Right lobe of liver (tissue), 4 donors: ENCODE data around the gene GLIS1.

Experiments used
- CTCF ChIP-seq, 4 donors: fragments of 200-600 bp in 3 of 4; fragments of 450-650 bp in 1 of 4; IDR thresholded peaks; one replicate each; pipeline versions ENCODE4 v1.5.1 to v1.8.0; 2016 to 2022; ENCODE audit warnings: antibody characterized with exemption in 4 of 4, mild to moderate bottlenecking in 2 of 4
- POLR2A ChIP-seq: fragments of 450-650 bp; IDR thresholded peaks from one replicate; pipeline ENCODE4 v1.6.1; 2017; ENCODE audit warnings: antibody characterized with exemption, mild to moderate bottlenecking
- donor health status: DM: no; HTN: no; CAD: no.
- donor health status: DM: no; HTN: no; CAD: no.
- donor health status: DM: no; HTN: yes; CAD: no.

GRCh38 chr1:53710584-53710983 lies 28.4 kb downstream of the GLIS1 start:
- TF ChIP-seq CTCF (IDR thresholded peaks at IDR 0.05) (no peak), POLR2A (no peak)
